GM23248 (cell line): ENCODE measurements around the gene PKNOX2.

Experiments used
- EZH2 ChIP-seq: fragments of 200-600 bp; sonication (generic); IDR thresholded peaks from 2 replicates; pipeline ENCODE4 v1.6.1; 2018; ENCODE audit warnings: antibody characterized with exemption, mild to moderate bottlenecking; ENCODE audit not compliant: insufficient read depth, poor library complexity, severe bottlenecking
- EZH2phosphoT487 ChIP-seq: fragments of 200-600 bp; sonication (generic); IDR thresholded peaks from 2 replicates; pipeline ENCODE4 v1.6.1; 2018; ENCODE audit warnings: antibody characterized with exemption, moderate library complexity, mild to moderate bottlenecking, low read depth; ENCODE audit not compliant: insufficient read depth

DNA sequence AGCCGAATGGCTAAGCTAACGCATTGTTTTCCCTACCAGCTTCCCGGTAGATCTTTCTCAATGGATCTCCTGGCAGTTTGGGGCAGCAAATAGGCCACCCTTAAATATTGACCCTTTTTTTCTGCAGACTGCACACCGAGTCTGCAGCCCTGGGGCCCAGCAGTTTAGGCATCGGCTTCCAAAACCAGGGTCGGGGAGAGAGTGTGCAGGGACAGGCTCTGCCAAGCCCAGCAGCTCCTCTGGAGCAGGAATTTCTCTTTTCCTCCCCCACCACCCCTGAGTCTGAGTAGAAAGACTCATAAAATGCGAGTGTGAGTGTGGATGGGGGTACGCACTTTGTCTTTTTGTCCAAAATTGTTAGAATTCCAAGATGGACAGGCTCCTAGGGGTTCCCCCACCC is 218.3 kb downstream of the PKNOX2 start:
- no peak for TF ChIP-seq EZH2
- TF ChIP-seq EZH2phosphoT487, result no peak
